Activated naive CD4-positive, alpha-beta T cell treated with anti-CD3 and anti-CD28 coated beads for 36 hours (primary cell): ENCODE data around the gene RPS6KL1. TPM values are rescaled to one million over a fixed set of nuclear protein-coding genes. Genes with fewer than 3 reads are reported as not detected.
A peak's percentile ranks its signal among the peaks of the same experiment; 100 is the strongest.

ENCODE experiments used
- CTCF ChIA-PET: fragments of 350-600 bp; sonication (Branson Sonifier 250); formaldehyde crosslinking; loops from one replicate; lab custom pipeline; 2021; ENCODE audit warnings: antibody characterized with exemption; lab: Charles Lee
- DNase-seq: peaks from one replicate; pipeline ENCODE4 v3.0.0-alpha.2; 2020
- H3K27ac Mint-ChIP-seq: one replicate; pipeline ENCODE4 v1.8.0; 2021; ENCODE audit warnings: mild to moderate bottlenecking, mixed read lengths
- H3K27me3 Mint-ChIP-seq: one replicate; pipeline ENCODE4 v1.8.0; 2021; ENCODE audit warnings: low read depth, mixed read lengths
- H3K36me3 Mint-ChIP-seq: one replicate; pipeline ENCODE4 v1.8.0; 2021; ENCODE audit warnings: low read depth, mixed read lengths
- H3K4me1 Mint-ChIP-seq: one replicate; pipeline ENCODE4 v1.8.0; 2021; ENCODE audit warnings: low read depth, mixed read lengths
- H3K4me3 Mint-ChIP-seq: one replicate; pipeline ENCODE4 v1.8.0; 2021; ENCODE audit warnings: mild to moderate bottlenecking, moderate library complexity, mixed read lengths
- H3K9me3 Mint-ChIP-seq: one replicate; pipeline ENCODE4 v1.8.0; 2021; ENCODE audit warnings: mixed read lengths
- intact Hi-C: fragments of 100-400 bp; cut with micrococcal nuclease; formaldehyde crosslinking; loops from one replicate; pipeline ENCODE4 v1.15.1; 2023
- total RNA-seq, 2 experiments: library from RNA; stranded (reverse); gene quantifications; one replicate each; pipeline ENCODE4 v1.2.3, GENCODE V29; 2021

RPS6KL1 gene
- total RNA-seq, 2 experiments from 2014 or later, result 4.5 to 6.8 TPM

DNA sequence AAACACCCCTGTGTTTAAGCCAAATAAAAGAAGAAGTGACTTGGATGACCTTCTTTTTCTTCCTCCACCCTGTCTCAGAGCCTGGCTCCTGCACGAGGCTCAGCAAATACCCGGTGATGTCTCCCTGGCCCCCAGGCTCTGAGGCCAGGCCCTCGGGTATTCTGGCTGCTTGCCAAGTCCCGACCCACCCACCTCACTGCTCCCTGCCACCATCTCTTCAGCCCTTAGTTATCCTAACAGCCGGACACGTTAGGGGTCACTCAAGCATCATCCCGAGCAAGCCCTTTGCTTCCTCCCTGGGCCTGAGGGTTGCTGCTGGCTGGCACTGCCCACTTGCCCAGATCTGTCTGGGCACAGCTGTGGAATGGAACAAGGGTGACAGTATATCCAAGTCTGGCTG, 7.2 kb downstream of the RPS6KL1 start:
- no peaks in the 10 kb centered on the region for H3K4me1 Mint-ChIP-seq
- no peak overlapping the region for H3K27ac Mint-ChIP-seq
- intact Hi-C loops, result loop anchor here (2.0 kb wide), 1 partner anchor 387 kb away; no protein-coding TSS in a partner anchor
- CTCF ChIA-PET, result interaction anchor here (1.2 kb wide), 1 partner anchor 14 kb away, joined by 3 read pairs; no protein-coding TSS in a partner anchor
- no peak for DNase-seq
- H3K36me3 Mint-ChIP-seq, result peaks cover 4% of the 10 kb centered on the region
- no peaks in the 10 kb centered on the region for H3K9me3 Mint-ChIP-seq
- no peak overlapping the region for H3K4me3 Mint-ChIP-seq
- no peaks in the 10 kb centered on the region for H3K27me3 Mint-ChIP-seq

DNA sequence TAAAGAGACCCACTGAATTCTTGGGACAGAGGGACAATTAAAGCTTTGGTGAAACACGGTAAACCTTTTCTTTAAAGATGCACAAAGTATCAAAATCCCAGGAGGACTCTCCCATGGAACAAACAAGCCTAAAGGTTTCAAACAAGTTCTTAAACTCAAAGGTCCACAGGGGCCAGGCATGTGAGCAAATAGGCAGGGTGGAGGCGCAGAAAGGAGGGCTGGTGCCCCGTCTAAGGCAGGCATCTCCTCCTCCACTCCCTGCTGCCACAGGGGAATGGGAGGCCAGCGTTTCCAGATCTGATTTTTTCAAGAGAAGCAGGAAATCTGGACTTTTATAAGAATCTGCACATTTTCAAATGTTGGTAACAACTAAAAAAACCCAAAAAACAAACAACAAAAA, 7.6 kb downstream of the RPS6KL1 start:
- no peaks in the 10 kb centered on the region for H3K27me3 Mint-ChIP-seq
- no peaks in the 10 kb centered on the region for H3K9me3 Mint-ChIP-seq
- no peak overlapping the region for H3K4me3 Mint-ChIP-seq
- no peak for DNase-seq
- H3K27ac Mint-ChIP-seq, result no peak overlapping the region
- CTCF ChIA-PET, result interaction anchor here (1.2 kb wide), 1 partner anchor 15 kb away, joined by 3 read pairs; no protein-coding TSS in a partner anchor
- H3K36me3 Mint-ChIP-seq, result peaks cover 4% of the 10 kb centered on the region
- H3K4me1 Mint-ChIP-seq, result no peaks in the 10 kb centered on the region
- intact Hi-C loops, result loop anchor here (2.0 kb wide), 1 partner anchor 387 kb away; no protein-coding TSS in a partner anchor

DNA sequence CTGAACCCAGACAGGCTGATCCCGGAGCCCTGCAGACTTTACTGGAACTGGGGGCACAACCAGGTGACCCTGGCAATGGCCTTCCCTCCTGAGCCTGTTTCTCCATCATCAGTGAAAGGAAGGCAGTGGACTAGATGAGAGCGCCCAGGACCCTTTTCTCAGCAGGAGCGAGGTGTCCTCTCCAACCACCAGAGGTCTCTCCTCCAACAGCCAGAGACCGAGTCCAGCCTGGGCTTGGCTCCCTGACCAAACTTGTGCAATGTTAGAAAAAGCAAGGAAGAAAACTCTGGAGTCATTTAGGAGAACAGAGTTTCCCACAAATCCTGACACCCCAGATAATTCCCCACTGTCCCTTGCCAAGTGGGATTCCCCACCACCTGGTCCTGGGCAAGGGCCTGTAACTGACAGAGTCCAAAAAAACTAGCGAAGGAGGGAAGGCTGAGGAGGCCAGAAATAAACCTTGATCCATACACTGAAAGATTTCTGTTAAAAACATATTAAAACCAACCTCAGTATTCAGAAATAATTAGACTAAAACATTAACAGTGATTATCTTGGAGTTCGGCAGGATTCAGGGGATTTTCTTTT, 9.0 kb downstream of the RPS6KL1 start:
- DNase-seq, result peak; percentile 38
- CTCF ChIA-PET, result no interaction called here
- Mint-ChIP-seq H3K27ac (no peak overlapping the region), H3K4me1 (no peaks in the 10 kb centered on the region), H3K4me3 (no peak overlapping the region), H3K9me3 (no peaks in the 10 kb centered on the region), H3K36me3 (peaks cover 4% of the 10 kb centered on the region), H3K27me3 (no peaks in the 10 kb centered on the region)
- intact Hi-C loops, result loop anchor here (1.0 to 2.0 kb wide), 2 partner anchors 174 to 389 kb away; no protein-coding TSS in a partner anchor

DNA sequence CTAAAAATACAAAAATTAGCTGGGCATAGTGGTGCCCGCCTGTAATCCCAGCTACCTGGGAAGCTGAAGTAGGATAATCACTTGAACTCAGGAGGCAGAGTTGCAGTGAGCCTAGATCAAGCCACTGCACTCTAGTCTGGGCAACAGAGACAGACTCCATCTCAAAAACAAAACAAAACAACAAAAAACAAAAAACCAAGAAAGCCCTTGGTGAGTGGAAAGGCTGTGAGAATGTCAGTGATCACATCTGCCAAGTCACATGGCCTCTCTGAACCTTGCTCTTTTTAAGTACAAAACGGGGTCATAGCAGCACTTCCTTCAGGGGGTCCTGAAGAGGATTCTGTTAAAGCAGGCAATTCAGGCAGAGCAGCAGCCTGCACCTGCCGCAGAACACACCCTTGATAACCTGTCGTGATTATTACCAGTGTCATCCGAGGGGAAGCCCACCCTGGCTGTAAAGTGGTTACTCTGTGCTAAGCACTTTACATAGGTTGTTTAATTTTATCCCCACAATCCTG, 9.6 kb downstream of the RPS6KL1 start:
- Mint-ChIP-seq H3K27me3 (no peaks in the 10 kb centered on the region), H3K9me3 (no peaks in the 10 kb centered on the region), H3K4me3 (no peak overlapping the region), H3K27ac (no peak overlapping the region), H3K4me1 (no peaks in the 10 kb centered on the region), H3K36me3 (peaks cover 4% of the 10 kb centered on the region)
- no peak for DNase-seq
- CTCF ChIA-PET, result interaction anchor here (17.5 kb wide), 1 partner anchor 55 kb away, joined by 379 read pairs; no protein-coding TSS in a partner anchor
- intact Hi-C loops, result no loop called here

DNA sequence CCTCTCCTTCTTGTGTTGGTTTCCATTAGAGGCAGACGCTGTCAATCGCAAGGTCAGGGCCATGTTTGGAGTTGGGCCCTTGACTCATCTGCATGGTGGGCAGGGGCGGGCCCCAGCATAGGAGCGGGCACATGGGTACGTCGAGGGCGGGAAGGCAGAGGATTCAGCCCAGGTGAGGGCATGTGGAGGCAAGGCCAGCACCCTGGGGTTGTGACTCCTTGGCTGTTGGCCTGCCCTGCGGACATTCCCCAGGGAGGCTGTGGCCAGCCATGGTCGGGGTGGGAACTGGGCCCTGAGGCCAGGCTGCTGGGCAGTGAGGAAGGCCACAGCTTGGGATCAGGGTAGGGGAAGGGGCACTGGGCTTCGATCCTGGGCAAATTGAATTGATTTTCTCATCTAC, 10.3 kb downstream of the RPS6KL1 start:
- DNase-seq, result no peak
- intact Hi-C loops, result no loop called here
- H3K36me3 Mint-ChIP-seq, result peaks cover 4% of the 10 kb centered on the region
- no peaks in the 10 kb centered on the region for H3K9me3 Mint-ChIP-seq
- CTCF ChIA-PET, result interaction anchor here (17.5 kb wide), 1 partner anchor 54 kb away, joined by 379 read pairs; no protein-coding TSS in a partner anchor
- H3K4me3 Mint-ChIP-seq, result no peak overlapping the region
- no peaks in the 10 kb centered on the region for H3K27me3 Mint-ChIP-seq
- H3K4me1 Mint-ChIP-seq, result no peaks in the 10 kb centered on the region
- H3K27ac Mint-ChIP-seq, result no peak overlapping the region

DNA sequence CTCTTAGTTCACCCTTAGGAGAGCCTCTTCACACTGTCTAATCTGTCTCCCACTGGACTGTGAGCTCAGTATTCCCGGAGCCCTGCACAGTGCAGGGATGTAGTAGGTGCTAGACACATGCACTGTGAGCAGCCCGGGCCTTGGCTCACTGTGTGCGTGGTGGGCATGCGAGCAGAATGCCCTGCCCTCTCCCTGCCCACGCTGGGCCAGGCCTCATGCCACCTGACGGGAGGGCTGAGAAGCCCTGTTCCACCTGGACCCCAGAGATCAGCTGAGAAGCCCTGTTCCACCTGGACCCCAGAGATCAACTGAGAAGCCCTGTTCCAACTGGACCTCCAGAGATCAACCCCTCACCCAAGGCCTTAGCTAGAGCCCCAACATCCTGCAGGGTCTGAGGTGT, 10.9 kb downstream of the RPS6KL1 start:
- Mint-ChIP-seq H3K36me3 (peaks cover 2% of the 10 kb centered on the region), H3K4me3 (no peak overlapping the region), H3K4me1 (no peaks in the 10 kb centered on the region), H3K27ac (peak overlapping the region; percentile 18), H3K9me3 (no peaks in the 10 kb centered on the region), H3K27me3 (no peaks in the 10 kb centered on the region)
- intact Hi-C loops, result no loop called here
- CTCF ChIA-PET, result interaction anchor here (17.5 kb wide), 1 partner anchor 53 kb away, joined by 379 read pairs; no protein-coding TSS in a partner anchor
- no peak for DNase-seq

DNA sequence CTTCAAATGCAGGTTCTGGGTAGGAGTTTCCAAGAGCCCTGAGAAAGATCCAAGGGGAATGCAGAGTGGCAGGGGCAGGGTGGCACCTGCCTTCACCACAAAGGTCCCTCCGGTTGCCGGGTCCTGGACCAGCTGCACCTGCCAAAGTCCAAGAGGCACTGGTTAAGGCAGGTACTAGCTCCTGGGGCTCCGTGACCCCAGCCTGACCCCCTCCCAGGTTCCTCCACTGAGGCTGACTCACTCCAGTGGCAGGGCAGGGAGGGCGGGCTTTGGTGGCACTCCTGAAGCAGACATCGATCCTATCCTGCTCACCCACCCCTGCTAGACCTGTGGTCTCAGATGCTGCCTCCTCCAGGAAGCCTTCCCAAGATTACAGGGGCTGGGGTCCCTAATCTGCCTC, 11.4 kb downstream of the RPS6KL1 start:
- Mint-ChIP-seq H3K27ac (no peak overlapping the region), H3K4me1 (no peaks in the 10 kb centered on the region), H3K4me3 (no peak overlapping the region), H3K36me3 (peaks cover 2% of the 10 kb centered on the region), H3K27me3 (no peaks in the 10 kb centered on the region), H3K9me3 (no peaks in the 10 kb centered on the region)
- DNase-seq, result no peak
- intact Hi-C loops, result no loop called here
- CTCF ChIA-PET, result interaction anchor here (17.5 kb wide), 1 partner anchor 53 kb away, joined by 379 read pairs; no protein-coding TSS in a partner anchor

DNA sequence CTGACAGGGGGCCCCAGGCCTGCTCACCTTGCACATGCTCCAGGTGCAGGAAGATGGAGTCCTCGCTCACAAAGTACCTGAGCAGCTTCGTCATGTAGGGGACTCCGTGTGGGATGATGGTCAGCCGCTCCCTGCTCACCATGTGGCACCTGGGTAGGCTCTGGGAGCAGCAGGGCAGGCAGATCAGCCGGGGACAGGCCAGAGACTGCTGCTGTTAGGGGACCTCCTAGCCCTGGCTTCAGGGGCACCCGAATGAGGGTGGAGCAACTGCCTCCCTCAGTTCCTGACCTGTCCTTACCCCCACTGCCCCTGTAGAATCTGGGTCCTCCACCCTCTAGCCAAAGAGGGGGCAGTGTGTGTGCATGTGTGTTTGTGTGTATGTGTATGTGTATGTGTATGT, 11.8 kb downstream of the RPS6KL1 start:
- CTCF ChIA-PET, result interaction anchor here (17.5 kb wide), 1 partner anchor 52 kb away, joined by 379 read pairs; no protein-coding TSS in a partner anchor
- no peaks in the 10 kb centered on the region for H3K4me1 Mint-ChIP-seq
- no peak overlapping the region for H3K27ac Mint-ChIP-seq
- intact Hi-C loops, result no loop called here
- no peaks in the 10 kb centered on the region for H3K27me3 Mint-ChIP-seq
- peaks cover 2% of the 10 kb centered on the region for H3K36me3 Mint-ChIP-seq
- DNase-seq, result no peak
- H3K4me3 Mint-ChIP-seq, result no peak overlapping the region
- H3K9me3 Mint-ChIP-seq, result no peaks in the 10 kb centered on the region

DNA sequence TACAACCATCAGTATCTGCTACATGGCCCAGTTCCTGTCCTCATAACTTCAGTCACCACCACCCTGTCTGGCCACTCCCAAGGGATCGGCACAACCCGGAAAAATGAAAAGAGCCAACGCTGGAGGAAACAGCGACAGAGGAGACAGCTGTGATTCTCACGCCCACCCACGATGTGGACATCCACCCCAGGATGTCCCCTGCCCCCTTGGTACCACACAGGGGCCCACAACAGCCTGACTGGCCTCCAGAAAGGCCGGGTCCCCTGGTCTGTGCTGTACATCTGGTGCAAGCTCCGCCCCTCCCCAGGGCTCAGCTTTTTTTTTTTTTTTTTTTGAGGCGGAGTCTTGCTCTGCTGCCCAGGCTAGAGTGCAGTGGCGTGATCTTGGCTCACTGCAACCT, 12.5 kb downstream of the RPS6KL1 start:
- no peak overlapping the region for H3K27ac Mint-ChIP-seq
- peaks cover 3% of the 10 kb centered on the region for H3K4me1 Mint-ChIP-seq
- intact Hi-C loops, result no loop called here
- no peaks in the 10 kb centered on the region for H3K27me3 Mint-ChIP-seq
- no peak for DNase-seq
- H3K36me3 Mint-ChIP-seq, result peaks cover 2% of the 10 kb centered on the region
- H3K4me3 Mint-ChIP-seq, result no peak overlapping the region
- H3K9me3 Mint-ChIP-seq, result no peaks in the 10 kb centered on the region
- CTCF ChIA-PET, result interaction anchor here (0.6 to 17.5 kb wide), 2 partner anchors 52 to 114 kb away, joined by 3 to 379 read pairs; no protein-coding TSS in a partner anchor

DNA sequence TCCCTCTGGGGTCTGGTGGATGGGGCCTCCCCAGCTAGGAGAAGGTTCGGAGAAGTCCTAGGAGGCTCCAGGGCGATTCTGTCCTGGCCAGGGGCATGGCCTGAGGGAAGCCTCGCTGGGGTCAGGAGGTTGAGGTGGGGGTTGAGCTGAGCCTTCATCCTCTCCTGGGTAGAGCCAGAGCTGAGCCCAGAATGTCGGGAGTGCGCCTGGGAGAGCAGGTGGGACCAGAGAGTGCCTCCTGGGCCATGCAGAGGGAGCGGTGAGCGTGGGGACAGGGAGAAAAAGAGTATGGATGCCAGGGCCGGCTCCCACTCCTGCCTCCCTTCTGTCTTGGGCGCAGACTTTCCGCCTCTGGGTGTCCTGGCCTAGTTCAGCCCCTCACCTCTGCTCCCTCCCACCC, 13.1 kb downstream of the RPS6KL1 start:
- Mint-ChIP-seq H3K4me3 (no peak overlapping the region), H3K4me1 (peaks cover 5% of the 10 kb centered on the region), H3K27me3 (no peaks in the 10 kb centered on the region), H3K27ac (no peak overlapping the region), H3K9me3 (no peaks in the 10 kb centered on the region), H3K36me3 (peaks cover 2% of the 10 kb centered on the region)
- DNase-seq, result no peak
- intact Hi-C loops, result no loop called here
- CTCF ChIA-PET, result interaction anchor here (0.6 to 17.5 kb wide), 3 partner anchors 51 to 113 kb away, joined by 3 to 379 read pairs (median 3); no protein-coding TSS in a partner anchor

DNA sequence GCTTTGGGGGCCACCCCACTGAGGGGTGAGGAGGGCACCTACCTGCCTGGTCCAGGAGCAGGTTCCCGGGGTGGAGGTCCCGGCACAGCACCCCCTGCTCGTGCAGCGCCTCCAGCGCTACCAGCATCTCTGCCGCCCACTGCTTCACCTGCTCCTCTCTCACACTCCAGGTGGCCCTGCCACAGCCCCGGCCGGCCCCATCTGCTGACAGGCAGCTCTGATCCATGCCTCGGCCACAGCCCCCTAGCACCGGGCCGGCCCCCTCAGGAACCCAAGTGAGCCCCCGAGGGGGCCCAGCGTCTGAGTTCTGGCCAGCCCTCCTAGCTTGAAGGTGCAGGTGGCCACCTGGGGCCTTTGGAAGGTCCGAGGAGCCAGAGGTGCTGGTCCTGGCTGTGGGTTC, 13.6 kb downstream of the RPS6KL1 start:
- CTCF ChIA-PET, result interaction anchor here (0.6 to 17.5 kb wide), 2 partner anchors 51 to 61 kb away, joined by 3 to 379 read pairs; no protein-coding TSS in a partner anchor
- peaks cover 2% of the 10 kb centered on the region for H3K36me3 Mint-ChIP-seq

DNA sequence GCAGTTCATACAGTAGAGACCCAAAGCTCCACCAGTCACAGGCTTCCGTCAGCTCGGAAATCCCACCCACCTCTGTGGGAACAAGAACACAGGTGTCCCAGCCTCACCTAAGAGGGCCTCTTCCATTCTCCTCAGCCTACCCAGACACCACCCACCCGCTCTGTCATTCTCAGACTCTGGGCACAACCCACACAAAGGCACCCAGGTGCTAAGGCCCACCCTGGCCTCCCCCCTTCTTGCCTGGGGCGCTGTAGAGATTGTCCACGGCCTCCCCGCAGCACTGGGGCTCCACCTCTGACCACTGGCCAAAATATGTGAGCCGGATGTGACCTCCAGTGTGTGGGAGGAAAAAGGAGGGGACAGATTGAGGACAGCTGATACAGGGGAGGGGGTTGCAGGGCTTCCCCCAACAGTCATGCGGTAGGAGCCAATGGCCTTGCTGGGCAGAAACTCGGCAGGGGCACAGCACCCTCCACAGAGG, 14.2 kb downstream of the RPS6KL1 start:
- Mint-ChIP-seq H3K4me1 (peaks cover 5% of the 10 kb centered on the region), H3K36me3 (peaks cover 4% of the 10 kb centered on the region), H3K27me3 (no peaks in the 10 kb centered on the region), H3K9me3 (no peaks in the 10 kb centered on the region), H3K4me3 (no peak overlapping the region), H3K27ac (no peak overlapping the region)
- DNase-seq, result no peak
- intact Hi-C loops, result no loop called here
- CTCF ChIA-PET, result interaction anchor here (1.3 to 17.5 kb wide), 2 partner anchors 38 to 50 kb away, joined by 3 to 379 read pairs; no protein-coding TSS in a partner anchor

More for the DNA sequence above, 13.6 kb downstream of the RPS6KL1 start:
- H3K27me3 Mint-ChIP-seq, result no peaks in the 10 kb centered on the region
- peaks cover 5% of the 10 kb centered on the region for H3K4me1 Mint-ChIP-seq
- H3K27ac Mint-ChIP-seq, result no peak overlapping the region
- DNase-seq, result no peak
- intact Hi-C loops, result no loop called here
- H3K9me3 Mint-ChIP-seq, result no peaks in the 10 kb centered on the region
- H3K4me3 Mint-ChIP-seq, result no peak overlapping the region
